HepG2 (cell line): ENCODE results near the gene SRC. TPM values are rescaled to one million over a fixed set of nuclear protein-coding genes. Genes with fewer than 3 reads are reported as not detected.

Source experiments
- ASH2L ChIP-seq: fragments of 300-600, 200-600 bp; sonication (generic); IDR thresholded peaks from 2 replicates; pipeline ENCODE4 v1.7.0; 2017; ENCODE audit warnings: low read depth, mild to moderate bottlenecking, moderate library complexity, mixed read lengths, low read length; ENCODE audit not compliant: insufficient read length
- BORCS8-MEF2B ChIP-seq: sonication (generic); formaldehyde crosslinking; IDR thresholded peaks from 2 replicates; pipeline ENCODE4 v1.8.0; 2022; ENCODE audit warnings: mild to moderate bottlenecking, missing genetic modification reagents
- CHD4 ChIP-seq: fragments of 200-600 bp; sonication (generic); IDR thresholded peaks from 2 replicates; pipeline ENCODE4 v1.7.0; 2017; ENCODE audit warnings: mild to moderate bottlenecking, low read length, borderline replicate concordance
- FOXJ3 ChIP-seq: sonication (generic); formaldehyde crosslinking; IDR thresholded peaks from 2 replicates; pipeline ENCODE4 v1.4.0; 2020; ENCODE audit warnings: missing genetic modification reagents, mild to moderate bottlenecking, borderline replicate concordance
- FOXM1 ChIP-seq: sonication (generic); formaldehyde crosslinking; IDR thresholded peaks from 2 replicates; pipeline ENCODE4 v1.5.0; 2020; ENCODE audit warnings: missing genetic modification reagents
- KAT2B ChIP-seq: fragments of 150-350 bp; IDR thresholded peaks from 2 replicates; pipeline ENCODE4 v1.6.1; 2014; ENCODE audit warnings: low read depth, low read length, borderline replicate concordance
- KDM1A ChIP-seq: IDR thresholded peaks from 2 replicates; pipeline ENCODE4 v1.6.1; 2016; ENCODE audit warnings: missing compliant biosample characterization
- MAF1 ChIP-seq: sonication (generic); formaldehyde crosslinking; IDR thresholded peaks from 2 replicates; pipeline ENCODE4 v1.5.0; 2020; ENCODE audit warnings: missing genetic modification reagents, borderline replicate concordance
- MTA3 ChIP-seq: sonication (generic); formaldehyde crosslinking; IDR thresholded peaks from 2 replicates; pipeline ENCODE4 v1.4.0; 2020; ENCODE audit warnings: missing genetic modification reagents
- NPAS2 ChIP-seq: sonication (generic); formaldehyde crosslinking; IDR thresholded peaks from 2 replicates; pipeline ENCODE4 v1.8.0; 2022; ENCODE audit warnings: mild to moderate bottlenecking, missing genetic modification reagents, borderline replicate concordance
- ONECUT2 ChIP-seq: sonication (generic); formaldehyde crosslinking; IDR thresholded peaks from 2 replicates; pipeline ENCODE4 v1.4.0; 2020; ENCODE audit warnings: missing genetic modification reagents
- PHF8 ChIP-seq: sonication (generic); formaldehyde crosslinking; IDR thresholded peaks from 2 replicates; pipeline ENCODE4 v1.5.0; 2020; ENCODE audit warnings: missing genetic modification reagents
- YY1 ChIP-seq: IDR thresholded peaks from 2 replicates; pipeline ENCODE4 v1.6.1; 2011; ENCODE audit warnings: low read length, low read depth, moderate library complexity, mild to moderate bottlenecking; ENCODE audit not compliant: insufficient read depth, insufficient replicate concordance
- ZFAT ChIP-seq: sonication (generic); formaldehyde crosslinking; conservative IDR thresholded peaks from 2 replicates; pipeline ENCODE4 v1.8.1; 2023; ENCODE audit warnings: missing genetic modification reagents, inconsistent platforms
- ZNF282 ChIP-seq: fragments of 450-650 bp; IDR thresholded peaks from 2 replicates; pipeline ENCODE4 v1.6.1; 2018; ENCODE audit not compliant: partially characterized antibody
- polyA plus RNA-seq, 8 experiments: library from polyadenylated mRNA; depleted of rRNA in 3 of 8; stranded (reverse) in 7 of 8; unstranded in 1 of 8; fragments of >200 nt; fragmentation: Illumina TruSeq in 4 of 8; extraction: Trizol in 4 of 8; gene quantifications; 2 replicates each; pipeline versions ENCODE4 v1.2.1 to v1.2.3, GENCODE V29; 2011 to 2016; ENCODE audit warnings: low read depth in 4 of 8, missing spikeins in 1 of 8, mixed read lengths in 1 of 8; ENCODE audit not compliant: insufficient read depth in 1 of 8
- total RNA-seq, 5 experiments: library from RNA; depleted of rRNA; stranded (reverse); fragments of >200 nt; fragmentation: Illumina TruSeq; extraction: Trizol; gene quantifications; 2 replicates each; pipeline ENCODE4 v1.2.3, GENCODE V29; 2016; ENCODE audit warnings: low read depth in 1 of 5
- TF ChIP-seq, protein P1 (sequence below): sonication (generic); formaldehyde crosslinking; conservative IDR thresholded peaks from 2 replicates; pipeline ENCODE4 v1.8.0; 2022; ENCODE audit warnings: low read depth, missing genetic modification reagents
- TF ChIP-seq, protein P2 (sequence below): conservative IDR thresholded peaks from 2 replicates; pipeline ENCODE4 v1.6.1; 2018; ENCODE audit warnings: missing genetic modification reagents
- TF ChIP-seq, protein P3 (sequence below): sonication (generic); formaldehyde crosslinking; IDR thresholded peaks from 2 replicates; pipeline ENCODE4 v1.4.0; 2020; ENCODE audit warnings: missing genetic modification reagents
- TF ChIP-seq, protein P4 (sequence below): IDR thresholded peaks from 2 replicates; pipeline ENCODE4 v1.6.1; 2016; ENCODE audit warnings: low read depth, missing genetic modification reagents, missing compliant biosample characterization
- TF ChIP-seq, protein P5 (sequence below): sonication (generic); formaldehyde crosslinking; IDR thresholded peaks from 2 replicates; pipeline ENCODE4 v1.8.1; 2023; ENCODE audit warnings: mild to moderate bottlenecking, missing genetic modification reagents, borderline replicate concordance

The SRC gene
- total and polyA plus RNA-seq, 2 of the 13 experiments (the other 11 are each of a cell fraction or from before 2014, with no cell fraction given), result 54.7 to 192 TPM

DNA sequence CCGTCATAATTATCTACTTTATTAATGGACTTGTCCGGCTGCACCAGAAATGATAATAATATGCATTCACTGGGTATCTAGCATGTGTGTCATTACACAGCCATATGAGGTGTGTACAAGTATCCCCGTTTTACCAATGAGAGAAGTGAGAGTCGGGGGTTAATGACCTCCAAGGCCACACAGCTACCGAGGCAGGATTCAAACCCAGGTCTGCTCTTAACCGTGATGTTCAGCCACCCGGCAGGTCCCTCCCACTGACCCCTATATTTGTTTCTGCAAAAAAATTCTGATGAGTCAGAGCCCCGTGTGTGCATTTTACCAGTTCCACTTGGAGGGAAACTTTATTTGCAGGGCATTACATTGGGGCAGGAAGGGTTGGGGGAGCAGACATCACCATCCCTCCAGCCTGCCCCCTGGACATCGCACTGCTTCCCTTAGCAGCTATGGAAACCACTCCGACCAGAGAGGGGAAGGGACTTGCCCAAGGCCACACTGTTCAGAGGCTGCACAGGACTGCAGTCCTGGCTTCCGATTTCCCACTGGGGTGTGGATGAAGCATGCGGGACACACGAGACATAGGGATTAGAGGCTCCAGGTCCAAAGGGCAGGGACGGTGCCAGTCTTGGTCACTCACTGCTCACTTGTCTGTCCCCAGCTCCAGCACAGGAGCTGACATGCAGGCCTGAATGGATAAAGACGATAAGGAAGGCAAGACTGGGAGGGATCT lies 10.1 kb upstream of the SRC start (continued):
- TF ChIP-seq, protein P1, sequence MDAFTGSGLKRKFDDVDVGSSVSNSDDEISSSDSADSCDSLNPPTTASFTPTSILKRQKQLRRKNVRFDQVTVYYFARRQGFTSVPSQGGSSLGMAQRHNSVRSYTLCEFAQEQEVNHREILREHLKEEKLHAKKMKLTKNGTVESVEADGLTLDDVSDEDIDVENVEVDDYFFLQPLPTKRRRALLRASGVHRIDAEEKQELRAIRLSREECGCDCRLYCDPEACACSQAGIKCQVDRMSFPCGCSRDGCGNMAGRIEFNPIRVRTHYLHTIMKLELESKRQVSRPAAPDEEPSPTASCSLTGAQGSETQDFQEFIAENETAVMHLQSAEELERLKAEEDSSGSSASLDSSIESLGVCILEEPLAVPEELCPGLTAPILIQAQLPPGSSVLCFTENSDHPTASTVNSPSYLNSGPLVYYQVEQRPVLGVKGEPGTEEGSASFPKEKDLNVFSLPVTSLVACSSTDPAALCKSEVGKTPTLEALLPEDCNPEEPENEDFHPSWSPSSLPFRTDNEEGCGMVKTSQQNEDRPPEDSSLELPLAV, result no peak
- TF ChIP-seq BORCS8-MEF2B (CRISPR knock-in tag), result peak; percentile 76; the same call in 1 of the 2 replicates
- TF ChIP-seq FOXM1 (CRISPR knock-in tag), result no peak
- TF ChIP-seq, protein P2, sequence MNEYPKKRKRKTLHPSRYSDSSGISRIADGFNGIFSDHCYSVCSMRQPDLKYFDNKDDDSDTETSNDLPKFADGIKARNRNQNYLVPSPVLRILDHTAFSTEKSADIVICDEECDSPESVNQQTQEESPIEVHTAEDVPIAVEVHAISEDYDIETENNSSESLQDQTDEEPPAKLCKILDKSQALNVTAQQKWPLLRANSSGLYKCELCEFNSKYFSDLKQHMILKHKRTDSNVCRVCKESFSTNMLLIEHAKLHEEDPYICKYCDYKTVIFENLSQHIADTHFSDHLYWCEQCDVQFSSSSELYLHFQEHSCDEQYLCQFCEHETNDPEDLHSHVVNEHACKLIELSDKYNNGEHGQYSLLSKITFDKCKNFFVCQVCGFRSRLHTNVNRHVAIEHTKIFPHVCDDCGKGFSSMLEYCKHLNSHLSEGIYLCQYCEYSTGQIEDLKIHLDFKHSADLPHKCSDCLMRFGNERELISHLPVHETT (CRISPR knock-in tag), result no peak
- no peak for TF ChIP-seq CHD4
- TF ChIP-seq ZNF282, result no peak
- no peak for TF ChIP-seq ZFAT
- no peak for TF ChIP-seq MAF1 (CRISPR knock-in tag)
- TF ChIP-seq PHF8 (CRISPR knock-in tag), result no peak
- TF ChIP-seq, protein P3, sequence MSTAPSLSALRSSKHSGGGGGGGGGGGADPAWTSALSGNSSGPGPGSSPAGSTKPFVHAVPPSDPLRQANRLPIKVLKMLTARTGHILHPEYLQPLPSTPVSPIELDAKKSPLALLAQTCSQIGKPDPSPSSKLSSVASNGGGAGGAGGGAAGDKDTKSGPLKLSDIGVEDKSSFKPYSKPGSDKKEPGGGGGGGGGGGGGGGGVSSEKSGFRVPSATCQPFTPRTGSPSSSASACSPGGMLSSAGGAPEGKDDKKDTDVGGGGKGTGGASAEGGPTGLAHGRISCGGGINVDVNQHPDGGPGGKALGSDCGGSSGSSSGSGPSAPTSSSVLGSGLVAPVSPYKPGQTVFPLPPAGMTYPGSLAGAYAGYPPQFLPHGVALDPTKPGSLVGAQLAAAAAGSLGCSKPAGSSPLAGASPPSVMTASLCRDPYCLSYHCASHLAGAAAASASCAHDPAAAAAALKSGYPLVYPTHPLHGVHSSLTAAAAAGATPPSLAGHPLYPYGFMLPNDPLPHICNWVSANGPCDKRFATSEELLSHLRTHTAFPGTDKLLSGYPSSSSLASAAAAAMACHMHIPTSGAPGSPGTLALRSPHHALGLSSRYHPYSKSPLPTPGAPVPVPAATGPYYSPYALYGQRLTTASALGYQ (CRISPR knock-in tag), result no peak
- no peak for TF ChIP-seq YY1
- TF ChIP-seq, protein P4, sequence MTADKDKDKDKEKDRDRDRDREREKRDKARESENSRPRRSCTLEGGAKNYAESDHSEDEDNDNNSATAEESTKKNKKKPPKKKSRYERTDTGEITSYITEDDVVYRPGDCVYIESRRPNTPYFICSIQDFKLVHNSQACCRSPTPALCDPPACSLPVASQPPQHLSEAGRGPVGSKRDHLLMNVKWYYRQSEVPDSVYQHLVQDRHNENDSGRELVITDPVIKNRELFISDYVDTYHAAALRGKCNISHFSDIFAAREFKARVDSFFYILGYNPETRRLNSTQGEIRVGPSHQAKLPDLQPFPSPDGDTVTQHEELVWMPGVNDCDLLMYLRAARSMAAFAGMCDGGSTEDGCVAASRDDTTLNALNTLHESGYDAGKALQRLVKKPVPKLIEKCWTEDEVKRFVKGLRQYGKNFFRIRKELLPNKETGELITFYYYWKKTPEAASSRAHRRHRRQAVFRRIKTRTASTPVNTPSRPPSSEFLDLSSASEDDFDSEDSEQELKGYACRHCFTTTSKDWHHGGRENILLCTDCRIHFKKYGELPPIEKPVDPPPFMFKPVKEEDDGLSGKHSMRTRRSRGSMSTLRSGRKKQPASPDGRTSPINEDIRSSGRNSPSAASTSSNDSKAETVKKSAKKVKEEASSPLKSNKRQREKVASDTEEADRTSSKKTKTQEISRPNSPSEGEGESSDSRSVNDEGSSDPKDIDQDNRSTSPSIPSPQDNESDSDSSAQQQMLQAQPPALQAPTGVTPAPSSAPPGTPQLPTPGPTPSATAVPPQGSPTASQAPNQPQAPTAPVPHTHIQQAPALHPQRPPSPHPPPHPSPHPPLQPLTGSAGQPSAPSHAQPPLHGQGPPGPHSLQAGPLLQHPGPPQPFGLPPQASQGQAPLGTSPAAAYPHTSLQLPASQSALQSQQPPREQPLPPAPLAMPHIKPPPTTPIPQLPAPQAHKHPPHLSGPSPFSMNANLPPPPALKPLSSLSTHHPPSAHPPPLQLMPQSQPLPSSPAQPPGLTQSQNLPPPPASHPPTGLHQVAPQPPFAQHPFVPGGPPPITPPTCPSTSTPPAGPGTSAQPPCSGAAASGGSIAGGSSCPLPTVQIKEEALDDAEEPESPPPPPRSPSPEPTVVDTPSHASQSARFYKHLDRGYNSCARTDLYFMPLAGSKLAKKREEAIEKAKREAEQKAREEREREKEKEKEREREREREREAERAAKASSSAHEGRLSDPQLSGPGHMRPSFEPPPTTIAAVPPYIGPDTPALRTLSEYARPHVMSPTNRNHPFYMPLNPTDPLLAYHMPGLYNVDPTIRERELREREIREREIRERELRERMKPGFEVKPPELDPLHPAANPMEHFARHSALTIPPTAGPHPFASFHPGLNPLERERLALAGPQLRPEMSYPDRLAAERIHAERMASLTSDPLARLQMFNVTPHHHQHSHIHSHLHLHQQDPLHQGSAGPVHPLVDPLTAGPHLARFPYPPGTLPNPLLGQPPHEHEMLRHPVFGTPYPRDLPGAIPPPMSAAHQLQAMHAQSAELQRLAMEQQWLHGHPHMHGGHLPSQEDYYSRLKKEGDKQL, result no peak
- TF ChIP-seq KDM1A (CRISPR knock-in tag), result peak; percentile 97
- TF ChIP-seq, protein P5, sequence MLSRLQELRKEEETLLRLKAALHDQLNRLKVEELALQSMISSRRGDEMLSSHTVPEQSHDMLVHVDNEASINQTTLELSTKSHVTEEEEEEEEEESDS (CRISPR knock-in tag), result no peak
- TF ChIP-seq MTA3 (CRISPR knock-in tag), result no peak
- TF ChIP-seq ONECUT2 (CRISPR knock-in tag), result no peak
- TF ChIP-seq ASH2L, result no peak
- no peak for TF ChIP-seq FOXJ3 (CRISPR knock-in tag)
- no peak for TF ChIP-seq KAT2B
- TF ChIP-seq NPAS2 (CRISPR knock-in tag), result no peak
